ENCODE data around the gene SLC7A4.
"Not testable (repeated sequence)": the region's sequence is repeated elsewhere in the genome, so short reads cannot be mapped to it uniquely, and the experiment has no call there.

DNA sequence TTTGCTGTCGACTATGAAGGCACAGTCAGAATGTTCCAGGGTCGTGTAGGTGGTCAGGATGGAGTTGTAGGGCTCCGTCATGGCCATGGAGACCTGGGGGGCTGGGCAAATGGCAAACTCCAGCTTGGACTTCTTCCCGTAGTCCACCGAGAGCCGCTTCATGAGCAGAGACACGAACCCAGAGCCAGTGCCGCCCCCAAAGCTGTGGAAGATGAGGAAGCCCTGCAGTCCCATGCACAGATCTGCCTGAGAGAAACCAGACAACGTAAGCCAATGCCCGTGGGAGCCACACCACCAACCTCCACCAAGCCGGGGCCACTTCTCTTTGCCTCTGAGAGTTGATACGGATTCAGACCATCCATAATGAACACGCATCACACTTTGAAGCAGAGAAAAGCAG, 23.2 kb downstream of the SLC7A4 start:
- not testable (repeated sequence) for TF ChIP-seq YY1 (IDR thresholded peaks at IDR 0.05; ENCODE audit: insufficient read depth, insufficient read length); ZNF274 (IDR thresholded peaks at IDR 0.05; ENCODE audit: low read depth, low read length)
